ENCODE data around the gene SLC8B1.

DNA sequence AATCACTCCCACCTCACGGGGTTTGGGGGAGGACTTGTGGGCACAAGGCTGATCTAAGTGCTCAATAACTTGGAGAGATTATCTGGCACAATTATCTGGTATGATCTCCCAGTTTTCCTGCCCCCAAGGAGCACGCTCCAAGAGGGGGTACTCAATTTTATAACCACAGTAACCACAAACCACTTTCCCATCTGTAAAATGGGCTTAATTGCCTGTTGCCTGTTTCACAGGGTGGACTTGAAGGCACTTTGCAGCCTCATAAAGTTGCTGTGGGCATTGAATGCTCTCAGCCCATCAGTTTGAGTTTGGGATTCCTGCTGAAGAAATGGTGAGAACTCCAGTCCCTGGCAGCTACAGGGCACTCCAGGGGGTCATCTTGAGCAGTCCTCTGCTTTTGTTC, 4.4 kb downstream of the SLC8B1 start:
- TF ChIP-seq GATA2 (IDR thresholded peaks at IDR 0.05; ENCODE audit: low read depth, low read length) (no peak), GATA3 (IDR thresholded peaks at IDR 0.05; ENCODE audit: low read depth, low read length) (no peak)
